Tibial nerve (tissue), 4 donors: Measurements from ENCODE around the gene PCSK5. TPM values are rescaled to one million over a fixed set of nuclear protein-coding genes. Genes with fewer than 3 reads are reported as not detected.
"Not testable (repeated sequence)": the region's sequence is repeated elsewhere in the genome, so short reads cannot be mapped to it uniquely, and the experiment has no call there.

Source experiments
- DNase-seq, 2 donors: peaks; one replicate each; pipeline ENCODE4 v3.0.0-alpha.2; 2019; ENCODE audit warnings: low spot score in 2 of 2
- H3K27ac ChIP-seq, 4 donors: fragments of 200-600 bp; sonication (generic) in 3 of 4; one replicate each; pipeline ENCODE4 v1.5.1; 2017 to 2019; ENCODE audit warnings: mild to moderate bottlenecking in 1 of 4
- H3K27me3 ChIP-seq, 2 donors: fragments of 200-600 bp; sonication (generic) in 1 of 2; one replicate each; pipeline versions ENCODE4 v1.5.1 to v1.6.0; 2017 to 2019
- H3K36me3 ChIP-seq, 3 donors: fragments of 200-600 bp; sonication (generic); one replicate each; pipeline ENCODE4 v1.5.1; 2018 to 2019
- H3K4me1 ChIP-seq, 4 donors: fragments of 200-600 bp; sonication (generic) in 3 of 4; one replicate each; pipeline ENCODE4 v1.5.1; 2017 to 2019
- H3K4me3 ChIP-seq, 4 donors: fragments of 200-600 bp; sonication (generic) in 3 of 4; one replicate each; pipeline ENCODE4 v1.5.1; 2017 to 2019; ENCODE audit warnings: mild to moderate bottlenecking in 1 of 4, moderate library complexity in 1 of 4
- H3K9me3 ChIP-seq, 4 donors: fragments of 200-600 bp; sonication (generic) in 3 of 4; one replicate each; pipeline ENCODE4 v1.5.1; 2017 to 2019
- CTCF ChIP-seq, 5 experiments: fragments of 200-600 bp in 3 of 5; fragments of 450-650 bp in 2 of 5; sonication (generic) in 3 of 5; IDR thresholded peaks; one replicate each; pipeline ENCODE4 v1.5.1; 2016 to 2019; ENCODE audit warnings: antibody characterized with exemption in 5 of 5, mild to moderate bottlenecking in 3 of 5, moderate library complexity in 2 of 5
- EP300 ChIP-seq, 2 donors: sonication (generic); formaldehyde crosslinking; IDR thresholded peaks; one replicate each; pipeline ENCODE4 v1.6.1; 2017; ENCODE audit warnings: antibody characterized with exemption in 2 of 2, mild to moderate bottlenecking in 1 of 2
- POLR2A ChIP-seq, 2 donors: fragments of 450-650 bp; IDR thresholded peaks; one replicate each; pipeline ENCODE4 v1.6.1; 2017; ENCODE audit warnings: antibody characterized with exemption in 2 of 2, mild to moderate bottlenecking in 2 of 2, moderate library complexity in 2 of 2
- WGBS, 2 donors: methylation state at CpG; one replicate each; pipeline ENCODE4 v1.1.5; 2018; 5-methylcytosine and 5-hydroxymethylcytosine counted together
- total RNA-seq, 4 donors: library from RNA; depleted of rRNA; stranded (reverse); fragments of >200 nt; gene quantifications; one replicate each; pipeline ENCODE4 v1.1.0, GENCODE V29; 2016

PCSK5 gene
- total RNA-seq, 4 donors from 2014 or later, result 12.5 to 32.7 (median 23.0) TPM

- DNase-seq, result no peak
- no peaks in the 10 kb centered on the region for H3K36me3 ChIP-seq
- 51 to 62% methylated on average over 1 of the region's 1 CpG for WGBS, 2 donors
Measured at GRCh38 chr9:76357555-76357954, 467.1 kb downstream of the PCSK5 start.

GRCh38 chr9:76358628-76359280 lies 468.3 kb downstream of the PCSK5 start:
- TF ChIP-seq POLR2A (IDR thresholded peaks at IDR 0.05), result no peak
- no peak for TF ChIP-seq EP300 (IDR thresholded peaks at IDR 0.05)
- TF ChIP-seq CTCF (IDR thresholded peaks at IDR 0.05), result no peak
- no peak overlapping the region for H3K27ac ChIP-seq
- DNase-seq, result no peak
- no peaks in the 10 kb centered on the region for H3K9me3 ChIP-seq
- H3K27me3 ChIP-seq, result no peaks in the 10 kb centered on the region
- H3K36me3 ChIP-seq, result no peaks in the 10 kb centered on the region
- 94% methylated on average over 10 of the region's 10 CpGs for WGBS, 2 donors
- no peak overlapping the region for H3K4me3 ChIP-seq
- no peaks in the 10 kb centered on the region for H3K4me1 ChIP-seq

More at GRCh38 chr9:76357555-76357954, 467.1 kb downstream of the PCSK5 start:
- H3K27ac ChIP-seq, result no peak overlapping the region
- no peak overlapping the region for H3K4me3 ChIP-seq
- TF ChIP-seq EP300 (IDR thresholded peaks at IDR 0.05) (no peak), CTCF (IDR thresholded peaks at IDR 0.05) (no peak), POLR2A (IDR thresholded peaks at IDR 0.05) (no peak)
- H3K4me1 ChIP-seq, result no peaks in the 10 kb centered on the region
- H3K9me3 ChIP-seq, result no peaks in the 10 kb centered on the region
- no peaks in the 10 kb centered on the region for H3K27me3 ChIP-seq

- Histone ChIP-seq H3K36me3 (no peaks in the 10 kb centered on the region), H3K4me3 (no peak overlapping the region), H3K27me3 (no peaks in the 10 kb centered on the region), H3K27ac (no peak overlapping the region), H3K9me3 (no peaks in the 10 kb centered on the region), H3K4me1 (no peaks in the 10 kb centered on the region)
- WGBS, 2 donors, result 84 to 91% methylated on average over 4 of the region's 4 CpGs
- TF ChIP-seq POLR2A (IDR thresholded peaks at IDR 0.05) (no peak), EP300 (IDR thresholded peaks at IDR 0.05) (no peak)
- no peak for DNase-seq
Measured at GRCh38 chr9:76359365-76359764, 468.9 kb downstream of the PCSK5 start.

GRCh38 chr9:76359766-76360165 lies 469.3 kb downstream of the PCSK5 start:
- Histone ChIP-seq H3K27me3 (no peaks in the 10 kb centered on the region), H3K4me3 (no peak overlapping the region), H3K4me1 (no peaks in the 10 kb centered on the region), H3K9me3 (no peaks in the 10 kb centered on the region), H3K27ac (no peak overlapping the region), H3K36me3 (no peaks in the 10 kb centered on the region)
- no peak for DNase-seq
- WGBS, 2 donors, result 79 to 84% methylated on average over 2 of the region's 2 CpGs
- TF ChIP-seq EP300 (IDR thresholded peaks at IDR 0.05) (no peak), POLR2A (IDR thresholded peaks at IDR 0.05) (no peak), CTCF (IDR thresholded peaks at IDR 0.05) (no peak)

GRCh38 chr9:76362332-76363031 lies 472.0 kb downstream of the PCSK5 start:
- not testable (repeated sequence) for DNase-seq, H3K36me3 ChIP-seq, H3K27ac ChIP-seq, H3K27me3 ChIP-seq, H3K4me1 ChIP-seq, H3K9me3 ChIP-seq, H3K4me3 ChIP-seq
- 74 to 83% methylated on average over 16 of the region's 16 CpGs for WGBS, 2 donors

- Histone ChIP-seq H3K4me1 (no peaks in the 10 kb centered on the region), H3K27ac (no peak overlapping the region), H3K36me3 (no peaks in the 10 kb centered on the region), H3K27me3 (no peaks in the 10 kb centered on the region), H3K9me3 (no peaks in the 10 kb centered on the region), H3K4me3 (no peak overlapping the region)
- DNase-seq, result no peak
- TF ChIP-seq EP300 (IDR thresholded peaks at IDR 0.05) (no peak), POLR2A (IDR thresholded peaks at IDR 0.05) (no peak)
- 87 to 92% methylated on average over 3 of the region's 3 CpGs for WGBS, 2 donors
Measured at GRCh38 chr9:76363032-76363395, 472.5 kb downstream of the PCSK5 start.
